Esophagus (tissue), 2 donors: ENCODE data around the gene RPS6KA4. TPM values are rescaled to one million over a fixed set of nuclear protein-coding genes. Genes with fewer than 3 reads are reported as not detected.
"Not testable (repeated sequence)": the region's sequence is repeated elsewhere in the genome, so short reads cannot be mapped to it uniquely, and the experiment has no call there.

Experiments used
- H3K27ac ChIP-seq, 2 donors: one replicate each; pipeline ENCODE4 v1.5.1; 2013; ENCODE audit warnings: low read depth in 2 of 2, mild to moderate bottlenecking in 2 of 2, inconsistent platforms in 1 of 2, low read length in 1 of 2, moderate library complexity in 1 of 2
- H3K27me3 ChIP-seq, 2 donors: one replicate each; pipeline ENCODE4 v1.6.1; 2013; ENCODE audit warnings: low read length in 2 of 2, control low read depth in 1 of 2, mild to moderate bottlenecking in 1 of 2; ENCODE audit not compliant: insufficient read depth in 2 of 2, control insufficient read depth in 1 of 2
- H3K36me3 ChIP-seq, 2 donors: one replicate each; pipeline ENCODE4 v1.6.1; 2013; ENCODE audit warnings: low read length in 1 of 2; ENCODE audit not compliant: control insufficient read depth in 2 of 2, insufficient read depth in 2 of 2
- H3K4me1 ChIP-seq, 2 donors: one replicate each; pipeline ENCODE4 v1.6.1; 2013; ENCODE audit warnings: low read length in 1 of 2; ENCODE audit not compliant: control insufficient read depth in 2 of 2, insufficient read depth in 2 of 2
- H3K4me3 ChIP-seq, 2 donors: one replicate each; pipeline ENCODE4 v1.5.1; 2013; ENCODE audit warnings: low read length in 2 of 2, mild to moderate bottlenecking in 2 of 2, low read depth in 1 of 2, moderate library complexity in 1 of 2
- H3K9me3 ChIP-seq, 2 donors: one replicate each; pipeline ENCODE4 v1.6.1; 2013; ENCODE audit warnings: mild to moderate bottlenecking in 2 of 2, low read depth in 1 of 2, low read length in 1 of 2, moderate library complexity in 1 of 2; ENCODE audit not compliant: control insufficient read depth in 2 of 2, insufficient read depth in 1 of 2
- WGBS, 2 donors: extraction: QIAGEN DNeasy Blood & Tissue Kit; methylation state at CpG; one replicate each; pipeline ENCODE4 v1.1.7; 2013; 5-methylcytosine and 5-hydroxymethylcytosine counted together
- polyA plus RNA-seq, 2 donors: library from polyadenylated mRNA; stranded (reverse); fragments of 200-250 nt; gene quantifications; one replicate each; pipeline ENCODE4 v1.2.3, GENCODE V29; 2013
- donor health status: healthy with polysubstance abuse.
- donor health status: Bipolar disorder and iron deficiency.

Gene RPS6KA4
- polyA plus RNA-seq, 2 donors, result 28.5 to 31.2 TPM

DNA sequence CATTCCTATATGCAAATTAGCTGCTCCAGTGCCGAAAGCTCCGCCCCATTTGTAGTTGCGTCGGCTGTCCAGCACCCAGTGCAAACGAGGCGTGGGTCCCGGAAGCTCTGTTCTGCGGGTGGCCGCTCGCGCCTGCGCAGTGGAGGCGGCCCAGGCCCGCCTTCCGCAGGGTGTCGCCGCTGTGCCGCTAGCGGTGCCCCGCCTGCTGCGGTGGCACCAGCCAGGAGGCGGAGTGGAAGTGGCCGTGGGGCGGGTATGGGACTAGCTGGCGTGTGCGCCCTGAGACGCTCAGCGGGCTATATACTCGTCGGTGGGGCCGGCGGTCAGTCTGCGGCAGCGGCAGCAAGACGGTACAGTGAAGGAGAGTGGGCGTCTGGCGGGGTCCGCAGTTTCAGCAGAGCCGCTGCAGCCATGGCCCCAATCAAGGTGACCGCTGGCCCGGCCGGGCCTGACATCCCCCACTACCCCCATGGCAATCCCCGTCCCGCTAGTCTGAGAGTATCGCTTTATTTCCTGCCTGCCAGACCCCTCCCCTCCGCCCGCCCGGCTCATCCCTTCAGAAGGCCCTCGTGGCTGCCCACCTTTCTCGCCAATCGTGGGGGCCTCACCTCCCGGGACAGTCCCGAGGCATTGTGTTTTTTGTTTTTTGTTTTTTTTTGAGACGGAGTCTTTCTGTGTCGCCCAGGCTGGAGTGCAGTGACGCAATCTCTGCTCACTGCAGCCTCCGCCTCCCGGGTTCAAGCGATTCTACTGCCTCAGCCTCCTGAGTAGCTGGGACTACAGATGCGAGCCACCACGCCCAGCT lies 40.8 kb upstream of the RPS6KA4 start, which contains the start of gene PRDX5:
Gene PRDX5 (plus strand): TSS at position 161 of the 805 bp plus-strand sequence. CDS start 95 bp downstream, at position 256.
- Histone ChIP-seq H3K27me3 (no peaks in the 10 kb centered on the region), H3K4me1 (peaks cover 0 to 27% of the 10 kb centered on the region in 2 donors), H3K4me3 (peak within 1 kb of the TSS; percentile 62 to 76), H3K9me3 (no peaks in the 10 kb centered on the region), H3K36me3 (peaks cover 0 to 30% of the 10 kb centered on the region in 2 donors), H3K27ac (peak within 1 kb of the TSS; percentile 84 to 99)
- WGBS, 2 donors, result 0% methylated on average over 60 to 61 of the region's 61 CpGs

DNA sequence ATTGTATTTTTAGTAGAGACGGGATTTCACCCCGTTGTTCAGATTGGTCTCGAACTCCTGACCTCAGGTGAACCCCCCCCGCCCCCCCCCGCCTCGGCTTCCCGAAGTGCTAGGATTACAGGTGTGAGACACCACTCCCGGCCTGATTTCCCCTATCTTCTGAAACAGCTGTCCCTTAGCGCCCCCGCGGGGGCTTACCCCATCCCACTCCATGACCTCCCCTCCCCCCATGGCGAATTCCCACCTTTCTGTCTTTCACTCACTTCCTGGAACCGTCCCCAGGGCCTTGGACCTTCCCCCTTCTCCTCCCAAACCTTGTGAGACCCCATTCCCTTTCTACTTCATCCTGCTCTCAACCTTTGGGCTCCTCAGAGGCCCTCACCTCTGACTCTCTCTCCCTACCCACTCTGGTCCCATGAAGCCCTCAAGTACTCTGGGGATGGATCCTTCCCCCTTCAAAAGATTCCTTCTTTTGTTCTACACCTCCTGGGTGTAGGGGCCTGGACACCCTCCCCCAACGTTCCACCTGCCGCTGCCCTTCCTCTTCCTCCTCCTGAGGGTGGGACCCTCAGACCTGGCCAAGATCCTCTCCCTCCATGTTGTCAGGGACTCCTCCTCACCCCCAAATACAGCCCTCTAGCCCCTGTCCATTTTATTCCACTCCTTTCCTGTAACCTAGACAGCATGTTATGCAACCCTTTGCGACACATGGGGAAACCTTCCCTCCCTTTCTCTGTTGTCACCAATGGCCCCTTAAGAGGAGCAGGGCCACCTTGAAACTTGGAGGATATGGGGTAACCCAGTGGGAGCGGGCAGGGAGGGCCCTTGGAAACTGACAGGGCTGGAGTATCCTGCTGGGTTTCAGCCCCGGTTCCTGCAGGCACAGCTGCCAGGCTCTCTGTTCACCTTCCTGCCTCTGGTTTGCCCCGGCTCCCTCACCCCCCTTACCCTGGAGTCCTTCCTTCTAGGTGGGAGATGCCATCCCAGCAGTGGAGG lies 39.9 kb upstream of the RPS6KA4 start:
- Histone ChIP-seq H3K27ac (peak overlapping the region; percentile 84 to 99), H3K9me3 (no peaks in the 10 kb centered on the region), H3K36me3 (peaks cover 0 to 30% of the 10 kb centered on the region in 2 donors), H3K27me3 (no peaks in the 10 kb centered on the region), H3K4me3 (peak overlapping the region; percentile 62 to 72), H3K4me1 (peaks cover 0 to 27% of the 10 kb centered on the region in 2 donors)
- 19 to 21% methylated on average over 19 of the region's 19 CpGs for WGBS, 2 donors

- Histone ChIP-seq H3K27me3 (no peaks in the 10 kb centered on the region), H3K9me3 (no peaks in the 10 kb centered on the region), H3K36me3 (peaks cover 0 to 20% of the 10 kb centered on the region in 2 donors), H3K27ac (peak overlapping the region; percentile 88 to 93), H3K4me1 (peaks cover 0 to 26% of the 10 kb centered on the region in 2 donors), H3K4me3 (no peak overlapping the region)
- WGBS, 2 donors, result 87 to 91% methylated on average over 7 of the region's 7 CpGs
These were observed 38.4 kb upstream of the RPS6KA4 start for GRCh38 chr11:64320556-64320955.

DNA sequence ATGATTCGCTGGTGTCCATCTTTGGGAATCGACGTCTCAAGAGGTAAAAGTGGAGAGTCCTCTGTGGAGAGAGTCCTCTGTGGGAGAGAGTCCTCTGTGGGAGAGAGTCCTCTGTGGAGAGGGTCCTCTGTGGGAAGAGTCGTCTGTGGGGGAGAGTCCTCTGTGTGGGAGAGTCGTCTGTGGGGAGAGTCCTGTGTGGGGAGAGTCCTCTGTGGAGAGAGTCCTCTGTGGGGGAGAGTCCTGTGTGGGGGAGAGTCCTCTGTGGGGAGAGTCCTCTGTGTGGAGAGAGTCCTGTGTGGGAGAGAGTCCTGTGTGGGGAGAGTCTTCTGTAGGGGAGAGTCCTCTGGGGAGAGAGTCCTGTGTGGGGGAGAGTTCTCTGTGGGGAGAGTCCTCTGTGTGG lies 37.9 kb upstream of the RPS6KA4 start:
- Histone ChIP-seq H3K4me3 (no peak overlapping the region), H3K9me3 (no peaks in the 10 kb centered on the region), H3K27me3 (no peaks in the 10 kb centered on the region), H3K27ac (peak overlapping the region; percentile 88 to 93), H3K4me1 (peaks cover 0 to 26% of the 10 kb centered on the region in 2 donors), H3K36me3 (peaks cover 0 to 18% of the 10 kb centered on the region in 2 donors)
- WGBS, 2 donors, result 59 to 63% methylated on average over 5 of the region's 5 CpGs

DNA sequence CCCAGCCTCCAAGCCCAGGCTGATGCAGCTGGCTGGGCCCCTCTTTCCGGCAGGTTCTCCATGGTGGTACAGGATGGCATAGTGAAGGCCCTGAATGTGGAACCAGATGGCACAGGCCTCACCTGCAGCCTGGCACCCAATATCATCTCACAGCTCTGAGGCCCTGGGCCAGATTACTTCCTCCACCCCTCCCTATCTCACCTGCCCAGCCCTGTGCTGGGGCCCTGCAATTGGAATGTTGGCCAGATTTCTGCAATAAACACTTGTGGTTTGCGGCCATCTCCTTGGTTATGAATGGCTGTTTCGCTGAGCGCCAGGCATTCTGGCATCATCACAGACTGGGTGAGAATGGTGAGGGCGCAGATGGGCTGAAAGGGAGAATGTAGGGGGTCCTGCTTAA lies 37.4 kb upstream of the RPS6KA4 start:
- Histone ChIP-seq H3K36me3 (peaks cover 0 to 14% of the 10 kb centered on the region in 2 donors), H3K27ac (peak overlapping the region; percentile 88 to 93), H3K4me3 (no peak overlapping the region), H3K27me3 (no peaks in the 10 kb centered on the region), H3K4me1 (peaks cover 0 to 26% of the 10 kb centered on the region in 2 donors), H3K9me3 (no peaks in the 10 kb centered on the region)
- 47 to 52% methylated on average over 5 of the region's 5 CpGs for WGBS, 2 donors

- no peak overlapping the region for H3K27ac ChIP-seq
- peaks cover 0 to 14% of the 10 kb centered on the region in 2 donors for H3K36me3 ChIP-seq
- H3K9me3 ChIP-seq, result no peaks in the 10 kb centered on the region
- H3K4me1 ChIP-seq, result peaks cover 0 to 26% of the 10 kb centered on the region in 2 donors
- 66 to 77% methylated on average over 7 of the region's 7 CpGs for WGBS, 2 donors
- H3K4me3 ChIP-seq, result no peak overlapping the region
- no peaks in the 10 kb centered on the region for H3K27me3 ChIP-seq
These were observed 36.1 kb upstream of the RPS6KA4 start for GRCh38 chr11:64322925-64323260.

- Histone ChIP-seq H3K36me3 (peaks cover 0 to 14% of the 10 kb centered on the region in 2 donors), H3K4me1 (peaks cover 0 to 26% of the 10 kb centered on the region in 2 donors), H3K27ac (peak overlapping the region; percentile 79 to 92), H3K27me3 (no peaks in the 10 kb centered on the region), H3K9me3 (no peaks in the 10 kb centered on the region), H3K4me3 (no peak overlapping the region)
- 49 to 57% methylated on average over 4 to 5 of the region's 5 CpGs for WGBS, 2 donors
These were observed 35.6 kb upstream of the RPS6KA4 start for GRCh38 chr11:64323373-64323772.

DNA sequence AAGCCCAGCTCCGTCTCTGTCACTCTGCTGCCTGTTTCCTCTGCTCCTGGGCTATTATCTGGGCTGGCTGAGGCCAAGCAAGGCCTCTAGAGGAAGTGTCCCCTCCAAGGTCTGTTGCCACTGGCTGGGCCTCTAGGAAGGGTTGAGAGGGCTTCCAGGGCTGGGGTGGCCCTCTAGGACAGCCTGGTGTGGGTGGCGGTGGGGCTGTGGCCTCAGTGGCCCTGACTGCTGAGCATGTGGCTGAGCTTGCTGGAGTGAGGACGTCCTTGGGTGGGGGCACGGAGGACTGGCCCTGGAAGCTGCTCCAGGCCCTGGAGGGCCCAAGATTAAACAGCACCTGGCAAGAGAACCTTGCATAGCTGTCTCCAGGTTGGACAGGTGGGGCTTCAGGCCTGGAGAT lies 35.0 kb upstream of the RPS6KA4 start:
- H3K27ac ChIP-seq, result peak overlapping the region; percentile 79 to 92
- H3K27me3 ChIP-seq, H3K4me3 ChIP-seq, H3K9me3 ChIP-seq: not testable (repeated sequence)
- peaks cover 0 to 23% of the 10 kb centered on the region in 2 donors for H3K4me1 ChIP-seq
- WGBS, 2 donors, result 74% methylated on average over 4 of the region's 4 CpGs
- H3K36me3 ChIP-seq, result peaks cover 0 to 14% of the 10 kb centered on the region in 2 donors

DNA sequence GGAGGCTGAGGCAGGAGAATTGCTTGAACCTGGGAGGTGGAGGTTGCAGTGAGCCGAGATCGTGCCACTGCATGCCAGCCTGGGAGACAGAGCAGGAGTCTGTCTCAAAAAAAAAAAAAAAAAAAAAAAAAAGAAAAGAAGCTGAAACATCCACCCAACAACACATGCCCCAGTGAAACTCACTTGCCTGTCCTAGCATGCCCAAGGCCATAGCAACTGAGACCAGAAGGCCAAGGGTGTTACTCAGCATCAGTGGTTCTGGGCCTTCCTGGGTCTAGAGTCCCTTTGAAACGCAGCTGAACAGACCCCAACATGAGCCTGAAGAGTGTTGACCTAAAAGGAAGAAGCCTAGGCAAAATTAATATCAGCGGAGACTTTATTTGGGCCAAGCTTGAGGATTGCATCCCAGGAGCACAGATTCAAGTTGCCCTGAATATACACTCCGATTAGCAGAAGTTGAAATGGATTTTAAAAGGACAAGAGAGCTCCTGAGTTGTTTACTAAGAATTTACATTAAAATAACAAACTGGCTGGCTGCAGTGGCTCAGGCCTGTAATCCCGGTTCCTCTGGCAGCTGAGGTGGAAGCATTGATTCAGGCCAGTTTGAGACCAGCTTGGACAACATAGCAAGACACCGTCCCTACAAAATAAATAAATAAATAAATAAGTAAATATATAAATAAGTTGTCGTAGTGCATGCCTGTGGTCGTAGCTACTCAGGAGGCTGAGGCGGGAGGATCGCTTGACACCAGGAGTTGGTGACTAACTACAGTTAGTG lies 34.1 kb upstream of the RPS6KA4 start:
- no peak overlapping the region for H3K4me3 ChIP-seq
- no peaks in the 10 kb centered on the region for H3K27me3 ChIP-seq
- peak overlapping the region; percentile 87 to 92 for H3K27ac ChIP-seq
- no peaks in the 10 kb centered on the region for H3K9me3 ChIP-seq
- 61 to 69% methylated on average over 11 of the region's 11 CpGs for WGBS, 2 donors
- H3K36me3 ChIP-seq, result peaks cover 0 to 14% of the 10 kb centered on the region in 2 donors
- peaks cover 0 to 18% of the 10 kb centered on the region in 2 donors for H3K4me1 ChIP-seq
